HL-60/S4 treated with retinoic acid at 250 ng/mL for 4 days and 3 days (cell line): ENCODE measurements around the gene DACT2.
"Not testable (repeated sequence)": the region's sequence is repeated elsewhere in the genome, so short reads cannot be mapped to it uniquely, and the experiment has no call there.

ENCODE experiments used
- in situ Hi-C: fragments of 300-500 bp; cut with MboI; formaldehyde crosslinking; loops from 2 replicates; pipeline ENCODE4 v1.7.0; 2022; ENCODE audit warnings: low sequenced_read_pairs

The DACT2 gene

GRCh38 chr6:168269455-168270243 lies 49.9 kb downstream of the DACT2 start:
- in situ Hi-C loops = no loop called here

- in situ Hi-C loops = no loop called here
Observed at GRCh38 chr6:168268755-168269154, 50.8 kb downstream of the DACT2 start.

- in situ Hi-C loops = not testable (repeated sequence)
Observed at GRCh38 chr6:168267779-168268178, 51.8 kb downstream of the DACT2 start.

GRCh38 chr6:168265827-168266815 lies 53.5 kb downstream of the DACT2 start:
- in situ Hi-C loops = no loop called here

- in situ Hi-C loops = no loop called here
Observed at GRCh38 chr6:168265394-168265793, 54.2 kb downstream of the DACT2 start.

- in situ Hi-C loops = no loop called here
Observed at GRCh38 chr6:168264593-168265335, 54.8 kb downstream of the DACT2 start.

- in situ Hi-C loops = no loop called here
Observed at GRCh38 chr6:168263351-168263905, 56.1 kb downstream of the DACT2 start.

- in situ Hi-C loops = no loop called here
Observed at GRCh38 chr6:168261234-168261633, 58.3 kb downstream of the DACT2 start.

- in situ Hi-C loops = no loop called here
Observed at GRCh38 chr6:168260420-168260987, 59.1 kb downstream of the DACT2 start.

- in situ Hi-C loops = no loop called here
Observed at GRCh38 chr6:168258795-168259194, 60.8 kb downstream of the DACT2 start.

- in situ Hi-C loops = no loop called here
Observed at GRCh38 chr6:168256940-168257339, 62.6 kb downstream of the DACT2 start.
